ENCODE results near the gene EFCAB8.

EFCAB8 gene

DNA sequence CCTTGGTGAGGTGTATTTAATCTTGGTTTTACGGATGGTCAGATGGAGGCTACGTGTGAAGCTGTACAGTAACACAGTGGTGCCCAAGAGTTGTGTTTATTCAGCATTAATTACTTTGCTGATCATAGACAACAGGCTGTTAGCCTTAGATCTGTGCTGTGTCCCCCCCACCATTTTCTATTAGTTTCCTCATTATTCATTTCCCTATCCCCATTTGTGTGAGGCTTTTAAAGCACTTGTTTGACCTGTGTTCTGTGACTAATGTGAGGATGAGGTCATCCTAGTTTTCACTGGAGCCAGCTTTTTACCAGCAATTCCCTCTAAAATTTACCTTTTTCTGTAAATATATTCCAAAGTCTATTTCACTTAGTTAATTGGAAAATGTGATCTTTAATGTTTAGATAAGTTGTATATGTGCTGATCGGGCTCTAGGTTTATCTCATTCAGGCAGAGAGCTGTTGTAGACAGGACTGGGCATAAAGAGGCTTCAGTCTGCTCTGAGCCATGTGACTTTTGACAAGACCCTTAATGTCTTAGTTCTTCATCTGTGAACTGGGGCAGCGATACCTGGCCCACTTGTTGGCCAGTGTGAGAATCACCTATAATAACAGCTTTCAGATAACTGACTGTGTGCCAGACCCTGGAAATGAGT is 30.6 kb upstream of the EFCAB8 start:
- Histone ChIP-seq H3K4me2 (ENCODE audit: low read length) (no peak overlapping the region), H3K36me3 (ENCODE audit: insufficient read depth, low read length) (peaks cover 75% of the 10 kb centered on the region), H3K9me2 (ENCODE audit: low read depth, low read length) (no peaks in the 10 kb centered on the region), H2AFZ (ENCODE audit: low read length) (no peak overlapping the region), H3F3A (ENCODE audit: insufficient read depth, low read length) (no peaks in the 10 kb centered on the region), H3K4me3 (ENCODE audit: low read depth, low read length, poor library complexity, severe bottlenecking) (no peak overlapping the region), H3K9me3 (ENCODE audit: low read length) (no peaks in the 10 kb centered on the region), H3K9ac (ENCODE audit: low read length) (no peak overlapping the region), H3K27ac (ENCODE audit: low read depth, low read length, poor library complexity, severe bottlenecking) (no peak overlapping the region), H3K79me2 (ENCODE audit: insufficient read depth, low read length) (peaks cover 85% of the 10 kb centered on the region), H4K20me1 (ENCODE audit: insufficient read depth, low read length) (no peaks in the 10 kb centered on the region; the same call in 1 of the 2 replicates), H3K27me3 (ENCODE audit: insufficient read depth, low read length) (no peaks in the 10 kb centered on the region), H3K4me1 (ENCODE audit: insufficient read depth, low read length, severe bottlenecking) (peaks cover 24% of the 10 kb centered on the region)
- no peak for TF ChIP-seq EZH2 (IDR thresholded peaks at IDR 0.05; ENCODE audit: borderline replicate concordance, low read length)
- TF ChIP-seq, protein P1, sequence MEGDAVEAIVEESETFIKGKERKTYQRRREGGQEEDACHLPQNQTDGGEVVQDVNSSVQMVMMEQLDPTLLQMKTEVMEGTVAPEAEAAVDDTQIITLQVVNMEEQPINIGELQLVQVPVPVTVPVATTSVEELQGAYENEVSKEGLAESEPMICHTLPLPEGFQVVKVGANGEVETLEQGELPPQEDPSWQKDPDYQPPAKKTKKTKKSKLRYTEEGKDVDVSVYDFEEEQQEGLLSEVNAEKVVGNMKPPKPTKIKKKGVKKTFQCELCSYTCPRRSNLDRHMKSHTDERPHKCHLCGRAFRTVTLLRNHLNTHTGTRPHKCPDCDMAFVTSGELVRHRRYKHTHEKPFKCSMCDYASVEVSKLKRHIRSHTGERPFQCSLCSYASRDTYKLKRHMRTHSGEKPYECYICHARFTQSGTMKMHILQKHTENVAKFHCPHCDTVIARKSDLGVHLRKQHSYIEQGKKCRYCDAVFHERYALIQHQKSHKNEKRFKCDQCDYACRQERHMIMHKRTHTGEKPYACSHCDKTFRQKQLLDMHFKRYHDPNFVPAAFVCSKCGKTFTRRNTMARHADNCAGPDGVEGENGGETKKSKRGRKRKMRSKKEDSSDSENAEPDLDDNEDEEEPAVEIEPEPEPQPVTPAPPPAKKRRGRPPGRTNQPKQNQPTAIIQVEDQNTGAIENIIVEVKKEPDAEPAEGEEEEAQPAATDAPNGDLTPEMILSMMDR (IDR thresholded peaks at IDR 0.05; ENCODE audit: low read length): no peak

DNA sequence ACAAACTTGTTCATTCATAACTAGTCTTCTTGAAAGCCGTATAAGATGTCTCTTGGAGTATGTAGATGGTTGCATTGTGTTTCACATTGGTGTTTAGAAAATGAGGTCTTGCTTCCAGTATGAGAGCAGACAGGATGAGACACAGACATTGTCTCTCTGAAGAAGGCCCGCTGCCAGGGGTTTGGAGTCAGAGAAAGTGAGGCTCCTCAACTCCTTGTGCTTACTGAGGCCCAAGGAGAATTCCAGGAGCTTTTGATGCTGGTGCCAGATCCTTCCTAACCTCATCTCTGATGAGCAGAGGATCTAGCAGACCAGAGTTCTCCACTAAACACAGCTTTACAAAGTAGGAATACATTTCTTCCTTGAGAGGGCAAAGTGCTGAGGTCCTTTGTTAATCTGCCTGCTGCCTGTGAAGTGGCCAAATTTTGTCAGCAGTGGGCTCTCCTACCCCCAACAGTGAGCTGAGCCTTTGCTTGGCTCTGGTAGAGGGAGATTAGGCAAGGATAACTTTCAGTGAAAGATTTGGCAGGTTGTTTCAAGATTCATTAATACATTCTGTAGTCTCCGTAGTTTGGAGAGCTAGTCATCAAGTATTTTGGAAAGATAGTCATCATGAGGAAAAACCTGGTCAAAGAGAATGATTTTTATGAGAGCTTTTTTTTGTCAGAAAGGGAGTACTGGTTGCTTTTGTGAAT is 29.3 kb upstream of the EFCAB8 start:
- Histone ChIP-seq H3F3A (ENCODE audit: insufficient read depth, low read length) (no peaks in the 10 kb centered on the region), H3K36me3 (ENCODE audit: insufficient read depth, low read length) (peaks cover 84% of the 10 kb centered on the region), H2AFZ (ENCODE audit: low read length) (no peak overlapping the region), H3K9me3 (ENCODE audit: low read length) (no peaks in the 10 kb centered on the region), H3K4me2 (ENCODE audit: low read length) (no peak overlapping the region), H3K9me2 (ENCODE audit: low read depth, low read length) (no peaks in the 10 kb centered on the region), H3K9ac (ENCODE audit: low read length) (no peak overlapping the region), H3K27ac (ENCODE audit: low read depth, low read length, poor library complexity, severe bottlenecking) (no peak overlapping the region), H3K79me2 (ENCODE audit: insufficient read depth, low read length) (peaks cover 85% of the 10 kb centered on the region), H3K4me3 (ENCODE audit: low read depth, low read length, poor library complexity, severe bottlenecking) (no peak overlapping the region), H3K27me3 (ENCODE audit: insufficient read depth, low read length) (no peaks in the 10 kb centered on the region), H4K20me1 (ENCODE audit: insufficient read depth, low read length) (no peaks in the 10 kb centered on the region), H3K4me1 (ENCODE audit: insufficient read depth, low read length, severe bottlenecking) (peaks cover 13% of the 10 kb centered on the region)
- TF ChIP-seq, protein P1 (IDR thresholded peaks at IDR 0.05; ENCODE audit: low read length): no peak
- TF ChIP-seq EZH2 (IDR thresholded peaks at IDR 0.05; ENCODE audit: borderline replicate concordance, low read length): no peak

DNA sequence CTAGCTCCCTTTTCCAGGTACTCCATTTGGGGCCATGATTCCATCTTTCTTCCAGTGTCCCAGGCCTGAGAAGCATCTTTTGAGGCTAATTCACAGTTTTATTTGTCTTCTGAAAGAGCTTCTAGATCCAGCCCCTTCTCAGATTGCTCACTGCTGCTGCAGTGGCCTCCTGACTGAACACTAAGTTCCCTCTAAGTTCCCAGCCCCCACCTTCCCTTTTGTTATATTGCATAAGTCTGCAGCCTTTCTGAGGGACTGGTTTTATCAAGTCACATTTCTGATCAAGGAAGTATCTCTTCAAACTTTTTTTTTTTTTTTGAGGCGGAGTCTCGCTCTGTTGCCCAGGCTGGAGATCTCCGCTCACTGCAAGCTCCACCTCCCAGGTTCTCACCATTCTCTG is 28.3 kb upstream of the EFCAB8 start:
- Histone ChIP-seq H3K9ac (ENCODE audit: low read length) (no peak overlapping the region), H3K36me3 (ENCODE audit: insufficient read depth, low read length) (peaks cover 93% of the 10 kb centered on the region), H3K4me2 (ENCODE audit: low read length) (no peak overlapping the region), H3K9me3 (ENCODE audit: low read length) (no peaks in the 10 kb centered on the region), H3F3A (ENCODE audit: insufficient read depth, low read length) (no peaks in the 10 kb centered on the region), H3K4me3 (ENCODE audit: low read depth, low read length, poor library complexity, severe bottlenecking) (no peak overlapping the region), H2AFZ (ENCODE audit: low read length) (no peak overlapping the region), H3K9me2 (ENCODE audit: low read depth, low read length) (no peaks in the 10 kb centered on the region), H3K4me1 (ENCODE audit: insufficient read depth, low read length, severe bottlenecking) (peaks cover 13% of the 10 kb centered on the region), H3K27ac (ENCODE audit: low read depth, low read length, poor library complexity, severe bottlenecking) (no peak overlapping the region), H4K20me1 (ENCODE audit: insufficient read depth, low read length) (no peaks in the 10 kb centered on the region), H3K27me3 (ENCODE audit: insufficient read depth, low read length) (no peaks in the 10 kb centered on the region), H3K79me2 (ENCODE audit: insufficient read depth, low read length) (peaks cover 84% of the 10 kb centered on the region)
- TF ChIP-seq EZH2 (IDR thresholded peaks at IDR 0.05; ENCODE audit: borderline replicate concordance, low read length): no peak
- TF ChIP-seq, protein P1 (IDR thresholded peaks at IDR 0.05; ENCODE audit: low read length): no peak
